HUES6 (cell line): ENCODE results near the gene COL4A1.

Experiments
- H3K27ac ChIP-seq: 2 replicates; pipeline ENCODE4 v1.7.0; 2013; ENCODE audit warnings: low read depth, mild to moderate bottlenecking, low read length, inconsistent platforms
- H3K27me3 ChIP-seq: 2 replicates; pipeline ENCODE4 v1.6.1; 2013; ENCODE audit warnings: low read length; ENCODE audit not compliant: control insufficient read depth, insufficient read depth
- H3K36me3 ChIP-seq: 2 replicates; pipeline ENCODE4 v1.6.1; 2013; ENCODE audit warnings: low read length; ENCODE audit not compliant: control insufficient read depth, insufficient read depth
- H3K4me1 ChIP-seq: 2 replicates; pipeline ENCODE4 v1.6.1; 2013; ENCODE audit warnings: low read length; ENCODE audit not compliant: control insufficient read depth, insufficient read depth
- H3K4me3 ChIP-seq: 2 replicates; pipeline ENCODE4 v1.5.1; 2013; ENCODE audit warnings: low read depth, low read length
- H3K9ac ChIP-seq: one replicate; pipeline ENCODE4 v1.6.1; 2013; ENCODE audit warnings: mild to moderate bottlenecking, low read length
- H3K9me3 ChIP-seq: 2 replicates; pipeline ENCODE4 v1.6.1; 2013; ENCODE audit warnings: low read depth, low read length; ENCODE audit not compliant: control insufficient read depth, insufficient read depth

The COL4A1 gene

DNA sequence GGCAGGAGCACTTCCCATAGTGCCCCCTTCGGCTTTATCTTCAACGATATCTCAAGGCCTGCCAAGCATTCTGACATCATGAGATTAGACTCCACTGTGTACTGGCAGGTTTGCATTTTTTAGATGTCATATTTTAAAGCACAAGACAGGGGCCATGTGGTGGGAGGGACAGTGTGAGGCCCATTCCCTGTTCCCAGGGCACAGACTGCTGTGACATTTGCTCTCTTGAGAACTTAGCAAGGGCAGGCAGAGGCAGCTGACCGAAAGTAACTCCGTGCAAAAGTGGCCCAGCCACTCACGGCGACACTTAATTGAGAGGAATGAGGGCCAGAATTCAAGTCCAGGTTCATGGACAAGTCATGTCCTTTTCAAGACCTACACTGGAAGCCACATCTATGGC is 201.8 kb downstream of the COL4A1 start:
- Histone ChIP-seq H3K36me3 (no peaks in the 10 kb centered on the region), H3K9me3 (peaks cover 13% of the 10 kb centered on the region), H3K4me1 (peaks cover 14% of the 10 kb centered on the region; the same call in 1 of the 2 replicates), H3K27ac (no peak overlapping the region), H3K4me3 (no peak overlapping the region), H3K27me3 (no peaks in the 10 kb centered on the region), H3K9ac (no peak overlapping the region)

DNA sequence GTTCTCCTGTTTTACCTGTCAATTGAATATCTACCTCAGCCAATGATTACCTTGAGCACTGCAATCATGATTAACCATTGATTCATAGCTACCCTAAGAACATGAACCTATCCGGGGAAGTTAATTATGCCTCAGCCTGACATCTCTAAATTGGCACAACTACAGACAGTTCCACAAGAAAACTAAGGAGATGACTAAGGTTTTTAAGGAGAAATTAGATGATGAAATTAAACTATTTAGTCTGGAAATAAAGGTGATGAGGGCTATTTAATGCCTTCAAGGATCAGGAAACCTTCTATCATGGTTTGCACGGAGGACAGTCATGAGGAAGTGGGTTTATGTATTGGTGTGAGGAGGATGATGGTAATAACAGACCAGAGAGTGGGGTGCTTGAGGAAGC is 203.4 kb downstream of the COL4A1 start:
- Histone ChIP-seq H3K9me3 (peaks cover 22% of the 10 kb centered on the region), H3K27ac (no peak overlapping the region), H3K4me3 (no peak overlapping the region), H3K4me1 (0 out of 2 replicates have a peak, but pooled peaks cover under 1% of the 10 kb centered on the region), H3K9ac (no peak overlapping the region), H3K36me3 (no peaks in the 10 kb centered on the region), H3K27me3 (no peaks in the 10 kb centered on the region)

DNA sequence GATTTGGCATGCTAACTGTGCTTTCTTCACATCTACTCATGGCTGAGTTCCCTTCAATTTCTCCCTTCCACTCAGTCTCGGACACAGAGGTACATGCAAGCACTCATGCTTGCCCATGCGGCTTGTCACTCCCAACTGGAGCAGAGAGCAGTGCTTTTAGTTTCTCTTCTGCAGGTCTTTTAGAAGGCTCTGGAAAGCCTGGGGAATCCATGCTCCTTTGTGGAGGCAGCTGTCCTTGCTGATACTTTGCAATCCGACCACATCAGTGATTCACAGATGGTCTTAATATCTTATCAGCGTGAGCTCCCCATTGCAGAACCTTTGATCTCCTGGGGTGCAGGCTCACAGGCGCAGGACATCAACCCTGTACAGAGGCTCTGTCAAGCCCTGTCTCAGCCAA is 203.9 kb downstream of the COL4A1 start:
- Histone ChIP-seq H3K4me3 (no peak overlapping the region), H3K9ac (no peak overlapping the region), H3K36me3 (no peaks in the 10 kb centered on the region), H3K9me3 (peaks cover 22% of the 10 kb centered on the region), H3K27ac (no peak overlapping the region), H3K27me3 (no peaks in the 10 kb centered on the region), H3K4me1 (no peaks in the 10 kb centered on the region)

DNA sequence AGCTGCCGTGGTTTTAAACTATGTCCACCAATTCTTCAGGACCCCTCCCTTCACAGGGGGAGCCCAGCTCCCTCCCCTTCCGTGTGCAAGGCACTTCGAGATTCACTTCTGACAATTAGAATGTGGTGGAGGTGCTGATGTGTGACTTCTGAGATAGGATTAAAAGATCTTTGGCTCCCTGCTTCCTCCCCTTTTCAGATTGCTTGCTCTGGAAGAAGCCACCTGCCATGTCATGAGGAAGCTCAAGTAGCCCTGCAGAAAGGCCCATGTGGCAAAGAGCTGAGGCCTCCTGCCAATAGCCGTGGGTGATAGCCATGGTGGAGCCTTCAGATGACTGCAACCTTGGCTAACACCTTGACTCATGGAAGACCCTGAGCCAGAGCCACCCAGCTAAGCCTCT is 204.9 kb downstream of the COL4A1 start:
- peaks cover 26% of the 10 kb centered on the region for H3K9me3 ChIP-seq
- H3K27ac ChIP-seq: no peak overlapping the region
- no peak overlapping the region for H3K9ac ChIP-seq
- no peak overlapping the region for H3K4me3 ChIP-seq
- H3K27me3 ChIP-seq: no peaks in the 10 kb centered on the region
- no peaks in the 10 kb centered on the region for H3K36me3 ChIP-seq
- no peaks in the 10 kb centered on the region for H3K4me1 ChIP-seq

DNA sequence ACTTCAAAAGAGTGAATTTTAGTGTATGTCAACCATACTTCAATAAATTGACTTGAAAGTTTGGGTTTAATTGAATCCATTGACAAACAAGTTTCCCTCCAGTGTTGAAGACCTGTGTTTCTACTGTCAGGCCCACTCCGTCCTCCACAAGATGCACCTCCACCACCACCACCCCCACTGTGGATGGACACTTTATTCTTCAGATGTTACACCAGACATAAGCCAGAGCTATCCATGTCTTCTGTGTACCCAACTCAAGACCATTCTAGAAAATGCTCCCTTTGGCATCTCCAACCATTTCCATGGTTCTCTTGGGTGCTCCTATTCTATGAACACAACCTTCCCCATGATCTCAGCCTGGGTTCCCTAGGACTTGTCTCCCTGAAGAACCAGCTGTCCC is 207.0 kb downstream of the COL4A1 start:
- H3K4me3 ChIP-seq: no peak overlapping the region
- no peaks in the 10 kb centered on the region for H3K27me3 ChIP-seq
- peaks cover under 1% of the 10 kb centered on the region; the same call in 1 of the 2 replicates for H3K4me1 ChIP-seq
- peaks cover 26% of the 10 kb centered on the region for H3K9me3 ChIP-seq
- no peak overlapping the region for H3K9ac ChIP-seq
- no peak overlapping the region for H3K27ac ChIP-seq
- H3K36me3 ChIP-seq: no peaks in the 10 kb centered on the region
